ENCODE results near the gene SEMA3C.

GRCh38 chr7:80785276-80785675 lies 133.6 kb downstream of the SEMA3C start:
- TF ChIP-seq, protein P1, sequence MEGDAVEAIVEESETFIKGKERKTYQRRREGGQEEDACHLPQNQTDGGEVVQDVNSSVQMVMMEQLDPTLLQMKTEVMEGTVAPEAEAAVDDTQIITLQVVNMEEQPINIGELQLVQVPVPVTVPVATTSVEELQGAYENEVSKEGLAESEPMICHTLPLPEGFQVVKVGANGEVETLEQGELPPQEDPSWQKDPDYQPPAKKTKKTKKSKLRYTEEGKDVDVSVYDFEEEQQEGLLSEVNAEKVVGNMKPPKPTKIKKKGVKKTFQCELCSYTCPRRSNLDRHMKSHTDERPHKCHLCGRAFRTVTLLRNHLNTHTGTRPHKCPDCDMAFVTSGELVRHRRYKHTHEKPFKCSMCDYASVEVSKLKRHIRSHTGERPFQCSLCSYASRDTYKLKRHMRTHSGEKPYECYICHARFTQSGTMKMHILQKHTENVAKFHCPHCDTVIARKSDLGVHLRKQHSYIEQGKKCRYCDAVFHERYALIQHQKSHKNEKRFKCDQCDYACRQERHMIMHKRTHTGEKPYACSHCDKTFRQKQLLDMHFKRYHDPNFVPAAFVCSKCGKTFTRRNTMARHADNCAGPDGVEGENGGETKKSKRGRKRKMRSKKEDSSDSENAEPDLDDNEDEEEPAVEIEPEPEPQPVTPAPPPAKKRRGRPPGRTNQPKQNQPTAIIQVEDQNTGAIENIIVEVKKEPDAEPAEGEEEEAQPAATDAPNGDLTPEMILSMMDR (IDR thresholded peaks at IDR 0.05; ENCODE audit: poor library complexity, severe bottlenecking), result no peak
- TF ChIP-seq POLR2AphosphoS5 (IDR thresholded peaks at IDR 0.05), result no peak

Measured in neural cell (in vitro differentiated cells).